Measurements from ENCODE around the gene SPIB.
"Not testable (repeated sequence)": the region's sequence is repeated elsewhere in the genome, so short reads cannot be mapped to it uniquely, and the experiment has no call there.

- not testable (repeated sequence) for TF ChIP-seq CTCF, POLR2A (IDR thresholded peaks at IDR 0.05)
Measured at GRCh38 chr19:50473336-50473735, 54.6 kb downstream of the SPIB start.
